Kidney (tissue), 14 donors: Measurements from ENCODE around the gene ZNF511. TPM values are rescaled to one million over a fixed set of nuclear protein-coding genes. Genes with fewer than 3 reads are reported as not detected.

ENCODE experiments used
- DNase-seq, 5 donors: peaks; one replicate each; pipeline ENCODE4 v3.0.0-alpha.2; 2013 to 2020
- FAIRE-seq: peaks from 2 replicates; lab custom pipeline; 2012; peaks lifted over from hg19 to GRCh38; lab: Jason Lieb, UNC
- H3K27ac ChIP-seq, 2 donors: one replicate each; pipeline ENCODE4 v1.7.0; 2013; ENCODE audit warnings: low read depth in 2 of 2, low read length in 2 of 2, inconsistent platforms in 1 of 2
- H3K27me3 ChIP-seq: one replicate; pipeline ENCODE4 v1.7.1; 2013; ENCODE audit warnings: low read length, inconsistent platforms; ENCODE audit not compliant: control insufficient read depth, insufficient read depth
- H3K36me3 ChIP-seq, 3 donors: one replicate each; pipeline versions ENCODE4 v1.7.0 to v1.7.1; 2013; ENCODE audit warnings: low read length in 3 of 3, control low read depth in 1 of 3, inconsistent platforms in 1 of 3; ENCODE audit not compliant: insufficient read depth in 3 of 3, control insufficient read depth in 2 of 3
- H3K4me1 ChIP-seq, 3 donors: one replicate each; pipeline versions ENCODE4 v1.7.0 to v1.7.1; 2013; ENCODE audit warnings: low read length in 3 of 3, inconsistent platforms in 1 of 3, low read depth in 1 of 3; ENCODE audit not compliant: control insufficient read depth in 2 of 3, insufficient read depth in 2 of 3
- H3K4me3 ChIP-seq, 3 donors: one replicate each; pipeline versions ENCODE4 v1.7.0 to v1.8.1; 2013; ENCODE audit warnings: low read length in 3 of 3, control low read depth in 1 of 3, inconsistent platforms in 1 of 3
- H3K9ac ChIP-seq, 3 donors: one replicate each; pipeline versions ENCODE4 v1.7.0 to v1.7.1; 2013; ENCODE audit warnings: low read length in 3 of 3, control low read depth in 1 of 3, inconsistent platforms in 1 of 3
- H3K9me3 ChIP-seq, 3 donors: one replicate each; pipeline versions ENCODE4 v1.7.0 to v1.7.1; 2013; ENCODE audit warnings: low read length in 3 of 3, control low read depth in 1 of 3, inconsistent platforms in 1 of 3; ENCODE audit not compliant: control insufficient read depth in 2 of 3, insufficient read depth in 1 of 3
- intact Hi-C: fragments of 100-400 bp; cut with DNase I; formaldehyde crosslinking; loops from one replicate; pipeline ENCODE4 v1.11.1; 2022
- polyA plus RNA-seq: library from polyadenylated mRNA; stranded (reverse); fragments of 350-450 nt; fragmentation: Illumina TruSeq; extraction: RNeasy Lipid Tissue Mini Kit (QIAGEN cat#74804); gene quantifications from one replicate; pipeline ENCODE4 v1.2.3, GENCODE V29; 2014; ENCODE audit warnings: low read depth, low replicate concordance; ENCODE audit not compliant: insufficient read depth
- total RNA-seq: library from RNA; stranded (reverse); fragmentation: NEBNext Ultra II Directional; extraction: Animal tissue kit (Norgen Biotek cat#: 25700); gene quantifications from one replicate; pipeline ENCODE4 v1.2.1, GENCODE V29; 2021
- TF ChIP-seq, protein P1 (sequence below): IDR thresholded peaks from 3 replicates; pipeline ENCODE4 v1.5.1; 2012; ENCODE audit warnings: mild to moderate bottlenecking, moderate library complexity, borderline replicate concordance; ENCODE audit not compliant: insufficient read depth; ENCODE audit errors: extremely low read depth
- donor health status: control.
- donor health status: control.
- donor health status: control.
- donor health status: control.
- donor health status: control.
- donor health status: DM: yes; HTN: yes; CAD: no.
- donor health status: Normal renal cell carcinoma (clear cell type).

ZNF511 gene
- total and polyA plus RNA-seq, 2 donors from 2014 or later: 35.6 to 50.7 TPM

DNA sequence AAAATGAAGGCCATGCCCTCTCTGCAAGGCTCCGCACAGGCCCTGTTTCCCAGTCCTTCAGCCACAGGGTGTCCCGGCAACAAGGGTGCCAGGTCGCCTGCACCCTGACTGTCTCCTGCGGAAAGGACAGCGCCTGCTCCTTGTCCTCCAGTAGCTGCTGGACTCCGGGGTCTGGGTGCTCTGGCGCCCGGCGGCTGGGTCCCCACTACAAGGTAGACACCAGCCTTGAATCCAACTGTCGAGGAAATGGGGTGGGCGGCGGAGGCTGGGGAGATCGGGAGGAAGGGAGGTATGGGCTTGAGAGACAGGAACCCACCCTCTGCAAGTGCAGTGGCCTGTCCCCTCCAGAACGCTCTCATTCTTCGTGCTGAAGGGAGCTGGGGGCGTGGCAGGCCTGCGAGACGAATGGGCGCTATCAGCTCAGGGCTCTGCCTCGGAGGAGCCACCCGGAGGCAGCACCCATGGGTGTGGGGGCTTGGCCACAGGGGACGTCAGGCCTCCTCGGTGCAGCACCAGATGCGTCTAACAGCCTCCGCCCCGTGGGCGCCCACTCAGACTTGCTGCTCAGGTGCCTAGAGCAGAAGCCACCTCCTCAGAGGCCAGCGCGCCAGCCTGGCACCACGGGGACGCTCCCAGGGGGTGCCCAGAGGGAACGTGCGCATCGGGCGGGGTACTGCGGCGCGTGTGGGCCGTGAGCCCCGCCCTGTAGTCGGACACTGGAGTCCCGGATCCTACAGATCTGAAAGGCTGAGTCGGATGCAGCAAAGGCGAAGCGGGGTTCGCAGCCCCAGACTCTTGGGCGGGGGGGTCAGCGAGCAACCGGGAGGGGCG lies 47.6 kb upstream of the ZNF511 start:
- H3K4me3 ChIP-seq: peak overlapping the region in 2 of 3 donors; percentile 56 to 59
- no peaks in the 10 kb centered on the region for H3K9me3 ChIP-seq
- H3K4me1 ChIP-seq: peaks cover 0 to 16% (median 0%) of the 10 kb centered on the region in 3 donors
- TF ChIP-seq, protein P1, sequence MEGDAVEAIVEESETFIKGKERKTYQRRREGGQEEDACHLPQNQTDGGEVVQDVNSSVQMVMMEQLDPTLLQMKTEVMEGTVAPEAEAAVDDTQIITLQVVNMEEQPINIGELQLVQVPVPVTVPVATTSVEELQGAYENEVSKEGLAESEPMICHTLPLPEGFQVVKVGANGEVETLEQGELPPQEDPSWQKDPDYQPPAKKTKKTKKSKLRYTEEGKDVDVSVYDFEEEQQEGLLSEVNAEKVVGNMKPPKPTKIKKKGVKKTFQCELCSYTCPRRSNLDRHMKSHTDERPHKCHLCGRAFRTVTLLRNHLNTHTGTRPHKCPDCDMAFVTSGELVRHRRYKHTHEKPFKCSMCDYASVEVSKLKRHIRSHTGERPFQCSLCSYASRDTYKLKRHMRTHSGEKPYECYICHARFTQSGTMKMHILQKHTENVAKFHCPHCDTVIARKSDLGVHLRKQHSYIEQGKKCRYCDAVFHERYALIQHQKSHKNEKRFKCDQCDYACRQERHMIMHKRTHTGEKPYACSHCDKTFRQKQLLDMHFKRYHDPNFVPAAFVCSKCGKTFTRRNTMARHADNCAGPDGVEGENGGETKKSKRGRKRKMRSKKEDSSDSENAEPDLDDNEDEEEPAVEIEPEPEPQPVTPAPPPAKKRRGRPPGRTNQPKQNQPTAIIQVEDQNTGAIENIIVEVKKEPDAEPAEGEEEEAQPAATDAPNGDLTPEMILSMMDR: no peak
- DNase-seq (peak in 3 of 5 donors; percentile 63 to 91 (median 87)), FAIRE-seq (no peak)
- no peaks in the 10 kb centered on the region for H3K27me3 ChIP-seq
- peak overlapping the region; percentile 53 to 71 for H3K27ac ChIP-seq
- intact Hi-C loops: no loop called here
- H3K9ac ChIP-seq: peak overlapping the region in 1 of 3 donors; percentile 61
- no peaks in the 10 kb centered on the region for H3K36me3 ChIP-seq

DNA sequence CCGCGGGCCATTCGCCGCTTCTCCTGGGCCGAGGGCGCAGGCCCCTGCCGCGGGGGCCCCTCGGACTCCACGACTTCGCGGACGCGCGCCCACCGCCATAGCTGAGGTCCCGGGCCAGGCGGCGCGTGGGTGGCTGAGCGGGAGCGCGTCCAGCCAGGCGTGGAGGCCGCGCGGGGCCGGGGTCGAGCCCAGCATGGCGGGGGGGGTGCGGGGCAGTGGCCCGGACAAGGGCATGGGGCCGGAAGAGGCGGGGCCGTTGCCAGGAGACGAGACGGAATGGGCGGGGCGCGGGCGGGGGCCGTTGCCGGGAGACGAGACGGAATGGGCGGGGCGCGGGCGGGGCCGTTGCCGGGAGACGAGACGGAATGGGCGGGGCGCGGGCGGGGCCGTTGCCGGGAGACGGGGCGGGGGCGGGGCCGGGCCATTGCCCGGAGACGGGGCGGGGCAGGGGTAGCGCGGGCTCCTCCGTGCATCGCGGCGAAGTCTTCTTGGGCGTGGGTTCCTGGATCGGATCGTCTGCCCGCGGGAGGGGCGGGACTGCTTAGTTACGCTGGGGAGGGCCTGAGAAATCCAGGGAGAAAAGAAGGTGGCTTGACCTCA lies 46.9 kb upstream of the ZNF511 start:
- Histone ChIP-seq H3K4me1 (peaks cover 0 to 16% (median 0%) of the 10 kb centered on the region in 3 donors), H3K9me3 (no peaks in the 10 kb centered on the region), H3K27me3 (no peaks in the 10 kb centered on the region), H3K9ac (peak overlapping the region in 2 of 3 donors; percentile 26 to 61), H3K4me3 (peak overlapping the region in 2 of 3 donors; percentile 57 to 59), H3K27ac (peak overlapping the region; percentile 28 to 71), H3K36me3 (no peaks in the 10 kb centered on the region)
- intact Hi-C loops: no loop called here
- DNase-seq (peak; percentile 63 to 97 (median 81)), FAIRE-seq (no peak)
- TF ChIP-seq, protein P1: no peak

DNA sequence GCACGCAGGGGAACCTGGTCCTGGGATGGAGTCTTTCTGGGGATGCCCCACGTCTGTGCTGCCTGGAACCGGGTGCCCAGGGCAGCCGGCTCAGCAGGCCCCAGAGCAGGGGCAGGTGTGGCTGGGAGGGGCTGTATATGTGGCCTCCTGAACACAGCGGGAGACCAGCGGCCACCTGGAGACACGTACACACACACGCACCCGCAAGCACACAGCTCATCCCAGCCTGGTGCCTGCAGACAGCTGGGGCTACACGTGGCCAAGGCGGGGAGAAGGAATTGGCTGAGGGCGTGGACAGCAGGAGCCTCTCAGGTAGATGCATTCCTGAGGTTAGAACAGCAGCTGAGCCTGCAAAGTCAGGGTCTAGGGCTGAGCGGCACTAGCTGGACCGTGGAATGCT lies 46.0 kb upstream of the ZNF511 start:
- H3K36me3 ChIP-seq: no peaks in the 10 kb centered on the region
- no peak overlapping the region for H3K27ac ChIP-seq
- no peaks in the 10 kb centered on the region for H3K9me3 ChIP-seq
- peaks cover 0 to 12% (median 0%) of the 10 kb centered on the region in 3 donors for H3K4me1 ChIP-seq
- H3K27me3 ChIP-seq: no peaks in the 10 kb centered on the region
- FAIRE-seq (no peak), DNase-seq (peak in 1 of 5 donors; percentile 79)
- intact Hi-C loops: no loop called here
- H3K9ac ChIP-seq: no peak overlapping the region
- TF ChIP-seq, protein P1: no peak
- H3K4me3 ChIP-seq: no peak overlapping the region
